Panc1 (cell line): ENCODE data around the gene TMEM164. TPM values are rescaled to one million over a fixed set of nuclear protein-coding genes. Genes with fewer than 3 reads are reported as not detected.

Source experiments
- ATAC-seq: fragments of 200-7000 bp; cut with Tn5 transposase; 2 replicates; pipeline ENCODE4 v1.9.1; 2020; ENCODE audit warnings: mild to moderate bottlenecking, moderate library complexity
- BruUV-seq: library from RNA; stranded (reverse); fragments of 400-500 nt; replicated peaks from 2 replicates; lab custom pipeline; 2021; lab: Mats Ljungman, UMichigan
- CTCF ChIA-PET: fragments of 300-600 bp; sonication (Branson Sonifier 250); formaldehyde crosslinking; loops from one replicate; lab custom pipeline; 2022; ENCODE audit warnings: antibody characterized with exemption; lab: Charles Lee
- POLR2A ChIA-PET: fragments of 300-600 bp; sonication (Branson Sonifier 250); formaldehyde crosslinking; loops from one replicate; lab custom pipeline; 2022; ENCODE audit warnings: antibody characterized with exemption; lab: Charles Lee
- DNase-seq: peaks from one replicate; pipeline ENCODE4 v3.0.0-alpha.2; 2010; ENCODE audit warnings: low read depth, low spot score
- H3K27ac ChIP-seq: 2 replicates; pipeline ENCODE4 v1.5.1; 2011; ENCODE audit warnings: mild to moderate bottlenecking, low read length, inconsistent platforms
- H3K27me3 ChIP-seq: fragments of 200-500 bp; sonication (Bioruptor generic); 2 replicates; pipeline ENCODE4 v1.6.0; 2014; ENCODE audit warnings: low read length, inconsistent platforms; ENCODE audit not compliant: control insufficient read depth, insufficient read depth
- H3K36me3 ChIP-seq: fragments of 200-500 bp; sonication (Bioruptor generic); 2 replicates; pipeline ENCODE4 v1.5.1; 2014; ENCODE audit warnings: inconsistent platforms, mild to moderate bottlenecking, low read length, moderate library complexity; ENCODE audit not compliant: control insufficient read depth, insufficient read depth
- H3K4me1 ChIP-seq: 2 replicates; pipeline ENCODE4 v1.5.1; 2011; ENCODE audit warnings: inconsistent platforms, mild to moderate bottlenecking, low read length, moderate library complexity; ENCODE audit not compliant: control insufficient read depth, insufficient read depth
- H3K4me3 ChIP-seq, 2 experiments: 2 replicates each; pipeline ENCODE4 v1.5.1; 2011 to 2012; ENCODE audit warnings: low read depth in 2 of 2, low read length in 2 of 2, mild to moderate bottlenecking in 2 of 2, inconsistent platforms in 1 of 2, moderate library complexity in 1 of 2
- H3K9me3 ChIP-seq: fragments of 200-500 bp; sonication (Bioruptor generic); 2 replicates; pipeline ENCODE4 v1.5.1; 2014; ENCODE audit warnings: low read depth, mild to moderate bottlenecking, inconsistent platforms, low read length, moderate library complexity; ENCODE audit not compliant: control insufficient read depth, insufficient read depth
- CTCF ChIP-seq: fragments of 450-650 bp; IDR thresholded peaks from 2 replicates; pipeline ENCODE4 v1.5.1; 2017; ENCODE audit warnings: mild to moderate bottlenecking
- POLR2AphosphoS5 ChIP-seq: IDR thresholded peaks from 2 replicates; pipeline ENCODE4 v1.6.1; 2012; ENCODE audit warnings: mild to moderate bottlenecking, low read depth, low read length, moderate library complexity
- SIN3A ChIP-seq: IDR thresholded peaks from 2 replicates; pipeline ENCODE4 v1.6.1; 2012; ENCODE audit warnings: low read depth, mild to moderate bottlenecking, low read length, moderate library complexity, borderline replicate concordance; ENCODE audit not compliant: insufficient read depth
- TCF7L2 ChIP-seq: IDR thresholded peaks from 2 replicates; pipeline ENCODE4 v1.6.1; 2011; ENCODE audit warnings: mild to moderate bottlenecking, low read depth, low read length, inconsistent platforms
- in situ Hi-C: cut with HindIII; loops from 2 replicates; pipeline ENCODE4 v1.10.0; 2016; ENCODE audit warnings: low sequenced_read_pairs, low pct_unique_long_range_greater_than_20kb
- intact Hi-C: fragments of 100-400 bp; cut with micrococcal nuclease; formaldehyde crosslinking; loops from one replicate; pipeline ENCODE4 v1.10.0; 2022; ENCODE audit not compliant: unreplicated experiment
- total RNA-seq: library from RNA; stranded (reverse); gene quantifications from one replicate; pipeline ENCODE4 v1.2.1, GENCODE V29; 2021; ENCODE audit not compliant: unreplicated experiment
- TF ChIP-seq, protein P1 (sequence below), 2 experiments: IDR thresholded peaks; 2 replicates each; pipeline ENCODE4 v1.6.1; 2011 to 2012; ENCODE audit warnings: low read depth in 2 of 2, control low read depth in 1 of 2, low read length in 1 of 2, mild to moderate bottlenecking in 1 of 2, moderate library complexity in 1 of 2; ENCODE audit not compliant: insufficient read depth in 1 of 2

TMEM164 gene
- total RNA-seq, 1 experiment from 2014 or later, result 32.8 TPM

DNA sequence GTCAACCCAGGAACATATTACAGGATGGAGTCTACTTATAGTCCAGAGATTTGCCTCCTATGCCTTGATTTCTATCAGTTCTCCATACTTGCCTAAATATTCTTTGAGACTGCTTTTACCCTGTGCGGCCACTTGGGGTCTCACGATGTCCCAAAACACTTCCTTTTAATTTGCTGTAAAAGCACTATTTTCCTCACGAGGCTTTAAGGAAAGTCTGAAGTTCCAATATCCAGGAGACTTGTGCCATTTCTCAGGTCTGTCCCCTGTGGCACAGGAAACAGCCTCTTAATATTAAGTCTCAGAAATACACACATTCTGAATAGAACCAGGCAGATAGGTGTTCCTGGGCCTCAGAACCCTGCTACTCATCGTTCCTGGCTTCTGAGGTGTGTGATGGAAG is 142.9 kb downstream of the TMEM164 start:
- in situ Hi-C loops, result no loop called here
- Histone ChIP-seq H3K4me1 (no peaks in the 10 kb centered on the region), H3K4me3 (no peak overlapping the region), H3K27ac (no peak overlapping the region), H3K27me3 (no peaks in the 10 kb centered on the region), H3K9me3 (no peaks in the 10 kb centered on the region), H3K36me3 (no peaks in the 10 kb centered on the region; the same call in 1 of the 2 replicates)
- ATAC-seq (peak; percentile 79), DNase-seq (no peak)
- TF ChIP-seq CTCF (peak; percentile 67), TCF7L2 (no peak)
- BruUV-seq, result no TSS peak
- ChIA-PET CTCF (interaction anchor here (0.5 to 1.5 kb wide), 10 partner anchors 15 to 433 kb away, joined by 3 to 6 read pairs (median 4); partner anchors contain the start of gene TMEM164), POLR2A (no interaction called here)
- intact Hi-C loops, result loop anchor here (5.0 kb wide), 1 partner anchor 234 kb away; no protein-coding TSS in a partner anchor

GRCh38 chrX:110146521-110146920 is 143.6 kb downstream of the TMEM164 start:
- POLR2A ChIA-PET, result no interaction called here
- no peaks in the 10 kb centered on the region for H3K27me3 ChIP-seq
- DNase-seq (peak; percentile 36), ATAC-seq (peak; percentile 77)
- intact Hi-C loops (loop anchor here (5.0 kb wide), 1 partner anchor 234 kb away; no protein-coding TSS in a partner anchor), in situ Hi-C loops (no loop called here)
- H3K36me3 ChIP-seq, result no peaks in the 10 kb centered on the region; the same call in 1 of the 2 replicates
- no peaks in the 10 kb centered on the region for H3K9me3 ChIP-seq
- H3K4me1 ChIP-seq, result no peaks in the 10 kb centered on the region
- no TSS peak for BruUV-seq
- TF ChIP-seq TCF7L2, result no peak
- peak; percentile 73 for TF ChIP-seq CTCF
- H3K4me3 ChIP-seq, result no peak overlapping the region
- no peak overlapping the region for H3K27ac ChIP-seq
- CTCF ChIA-PET, result interaction anchor here (0.6 to 1.5 kb wide), 10 partner anchors 16 to 434 kb away, joined by 3 to 6 read pairs (median 4); partner anchors contain the start of gene TMEM164

GRCh38 chrX:110153244-110153643 is 150.3 kb downstream of the TMEM164 start:
- Histone ChIP-seq H3K4me3 (no peak overlapping the region), H3K36me3 (no peaks in the 10 kb centered on the region; the same call in 1 of the 2 replicates), H3K9me3 (no peaks in the 10 kb centered on the region), H3K4me1 (no peaks in the 10 kb centered on the region), H3K27me3 (no peaks in the 10 kb centered on the region), H3K27ac (no peak overlapping the region)
- no peak for DNase-seq
- BruUV-seq, result no TSS peak
- ChIA-PET CTCF (no interaction called here), POLR2A (no interaction called here)
- in situ Hi-C loops, result no loop called here
- TF ChIP-seq POLR2AphosphoS5, result no peak
- TF ChIP-seq CTCF, result no peak
- TF ChIP-seq TCF7L2, result no peak
- TF ChIP-seq, protein P1, sequence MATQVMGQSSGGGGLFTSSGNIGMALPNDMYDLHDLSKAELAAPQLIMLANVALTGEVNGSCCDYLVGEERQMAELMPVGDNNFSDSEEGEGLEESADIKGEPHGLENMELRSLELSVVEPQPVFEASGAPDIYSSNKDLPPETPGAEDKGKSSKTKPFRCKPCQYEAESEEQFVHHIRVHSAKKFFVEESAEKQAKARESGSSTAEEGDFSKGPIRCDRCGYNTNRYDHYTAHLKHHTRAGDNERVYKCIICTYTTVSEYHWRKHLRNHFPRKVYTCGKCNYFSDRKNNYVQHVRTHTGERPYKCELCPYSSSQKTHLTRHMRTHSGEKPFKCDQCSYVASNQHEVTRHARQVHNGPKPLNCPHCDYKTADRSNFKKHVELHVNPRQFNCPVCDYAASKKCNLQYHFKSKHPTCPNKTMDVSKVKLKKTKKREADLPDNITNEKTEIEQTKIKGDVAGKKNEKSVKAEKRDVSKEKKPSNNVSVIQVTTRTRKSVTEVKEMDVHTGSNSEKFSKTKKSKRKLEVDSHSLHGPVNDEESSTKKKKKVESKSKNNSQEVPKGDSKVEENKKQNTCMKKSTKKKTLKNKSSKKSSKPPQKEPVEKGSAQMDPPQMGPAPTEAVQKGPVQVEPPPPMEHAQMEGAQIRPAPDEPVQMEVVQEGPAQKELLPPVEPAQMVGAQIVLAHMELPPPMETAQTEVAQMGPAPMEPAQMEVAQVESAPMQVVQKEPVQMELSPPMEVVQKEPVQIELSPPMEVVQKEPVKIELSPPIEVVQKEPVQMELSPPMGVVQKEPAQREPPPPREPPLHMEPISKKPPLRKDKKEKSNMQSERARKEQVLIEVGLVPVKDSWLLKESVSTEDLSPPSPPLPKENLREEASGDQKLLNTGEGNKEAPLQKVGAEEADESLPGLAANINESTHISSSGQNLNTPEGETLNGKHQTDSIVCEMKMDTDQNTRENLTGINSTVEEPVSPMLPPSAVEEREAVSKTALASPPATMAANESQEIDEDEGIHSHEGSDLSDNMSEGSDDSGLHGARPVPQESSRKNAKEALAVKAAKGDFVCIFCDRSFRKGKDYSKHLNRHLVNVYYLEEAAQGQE (IDR thresholded peaks at IDR 0.05; ENCODE audit: insufficient read depth in 1 of 2, low read depth in 2 of 2, low read length in 1 of 2), result no peak
- TF ChIP-seq SIN3A, result no peak
- intact Hi-C loops, result no loop called here
- no peak for ATAC-seq
